H1 (cell line): ENCODE results near the gene ZDHHC24. TPM values are rescaled to one million over a fixed set of nuclear protein-coding genes. Genes with fewer than 3 reads are reported as not detected.

Source experiments
- CTCF ChIA-PET: fragments of 300-600 bp; sonication (Branson Sonifier 250); formaldehyde crosslinking; loops from one replicate; lab custom pipeline; 2021; ENCODE audit not compliant: partially characterized antibody; lab: Charles Lee
- POLR2A ChIA-PET: fragments of 300-600 bp; sonication (Branson Sonifier 250); formaldehyde crosslinking; loops from one replicate; lab custom pipeline; 2021; ENCODE audit warnings: inconsistent platforms; ENCODE audit not compliant: partially characterized antibody; lab: Charles Lee
- DNase-seq, 2 experiments: peaks; one replicate each; pipeline versions ENCODE4 v3.0.0 to v3.0.0-alpha.2; 2010 to 2022; ENCODE audit warnings: low spot score in 2 of 2, low read depth in 1 of 2, mixed read lengths in 1 of 2
- FAIRE-seq: peaks from 2 replicates; lab custom pipeline; 2011; peaks lifted over from hg19 to GRCh38; lab: Jason Lieb, UNC
- H2AFZ ChIP-seq: 2 replicates; pipeline ENCODE4 v1.8.1; 2012; ENCODE audit warnings: low read length, inconsistent platforms
- H2AK5ac ChIP-seq: 2 replicates; pipeline ENCODE4 v1.6.1; 2013; ENCODE audit warnings: low read depth, low read length
- H2BK120ac ChIP-seq: replicated peaks from 2 replicates; pipeline ENCODE3; 2013; ENCODE audit warnings: low read depth, low read length, inconsistent platforms
- H2BK12ac ChIP-seq: 2 replicates; pipeline ENCODE4 v1.6.1; 2013; ENCODE audit warnings: low read depth, low read length
- H2BK15ac ChIP-seq: 2 replicates; pipeline ENCODE4 v1.6.1; 2013; ENCODE audit warnings: low read length
- H2BK20ac ChIP-seq: 2 replicates; pipeline ENCODE4 v1.6.1; 2013; ENCODE audit warnings: low read length
- H2BK5ac ChIP-seq: 2 replicates; pipeline ENCODE4 v1.6.1; 2013; ENCODE audit warnings: low read depth, low read length
- H3K14ac ChIP-seq: 2 replicates; pipeline ENCODE4 v1.6.1; 2013; ENCODE audit warnings: inconsistent platforms; ENCODE audit not compliant: insufficient read length
- H3K18ac ChIP-seq: 2 replicates; pipeline ENCODE4 v1.6.1; 2013; ENCODE audit warnings: low read length; ENCODE audit errors: extremely low read depth
- H3K23ac ChIP-seq: 2 replicates; pipeline ENCODE4 v1.6.1; 2013; ENCODE audit warnings: inconsistent platforms; ENCODE audit not compliant: insufficient read length
- H3K23me2 ChIP-seq: 2 replicates; pipeline ENCODE4 v1.6.1; 2013; ENCODE audit warnings: low read depth, low read length
- H3K27ac ChIP-seq: 2 replicates; pipeline ENCODE4 v1.6.1; 2011; ENCODE audit warnings: low read depth, low read length, inconsistent platforms
- H3K27me3 ChIP-seq, 4 experiments: replicated peaks in 1 of 4; 1 replicate in 1 of 4; 2 replicates in 3 of 4; pipeline versions ENCODE4 v1.6.1 to v1.8.1; 2011 to 2013; ENCODE audit warnings: low read length in 3 of 4, mild to moderate bottlenecking in 3 of 4, inconsistent platforms in 2 of 4, mixed read lengths in 2 of 4, moderate library complexity in 1 of 4; ENCODE audit not compliant: control insufficient read depth in 3 of 4, insufficient read depth in 3 of 4; ENCODE audit errors: extremely low read depth in 1 of 4
- H3K36me3 ChIP-seq, 4 experiments: 2 replicates each; pipeline versions ENCODE4 v1.6.1 to v1.8.1; 2011 to 2013; ENCODE audit warnings: mild to moderate bottlenecking in 4 of 4, low read length in 3 of 4, moderate library complexity in 2 of 4, control low read depth in 1 of 4, inconsistent platforms in 1 of 4; ENCODE audit not compliant: insufficient read depth in 4 of 4, control insufficient read depth in 2 of 4
- H3K4ac ChIP-seq: replicated peaks from 2 replicates; pipeline ENCODE3; 2013; ENCODE audit warnings: low read length, low read depth, mixed read lengths, inconsistent platforms; ENCODE audit not compliant: insufficient read length
- H3K4me1 ChIP-seq, 4 experiments: replicated peaks in 1 of 4; 1 replicate in 1 of 4; 2 replicates in 3 of 4; pipeline versions ENCODE4 v1.6.1 to v1.8.1; 2011 to 2013; ENCODE audit warnings: low read length in 3 of 4, inconsistent platforms in 2 of 4, mixed read lengths in 1 of 4; ENCODE audit not compliant: insufficient read depth in 4 of 4, control insufficient read depth in 3 of 4
- H3K4me2 ChIP-seq, 2 experiments: 2 replicates each; pipeline versions ENCODE4 v1.6.1 to v1.8.1; 2011 to 2013; ENCODE audit warnings: low read depth in 2 of 2, low read length in 2 of 2, control low read depth in 1 of 2, inconsistent platforms in 1 of 2, mild to moderate bottlenecking in 1 of 2; ENCODE audit not compliant: insufficient read depth in 1 of 2
- H3K4me3 ChIP-seq, 4 experiments: fragments of 200-600, 300-600 bp in 1 of 4; sonication (generic), shearing (Covaris generic), sonication (Bioruptor Twin) in 1 of 4; 2 replicates each; pipeline versions ENCODE4 v1.5.1 to v1.8.1; 2011 to 2016; ENCODE audit warnings: low read length in 4 of 4, low read depth in 3 of 4, control low read depth in 2 of 4, inconsistent platforms in 2 of 4, mild to moderate bottlenecking in 2 of 4, mixed read lengths in 1 of 4, moderate library complexity in 1 of 4; ENCODE audit not compliant: insufficient read depth in 2 of 4; ENCODE audit errors: extremely low read depth in 1 of 4
- H3K56ac ChIP-seq: replicated peaks from 2 replicates; pipeline ENCODE3; 2013; ENCODE audit warnings: low read depth, mild to moderate bottlenecking, mixed read lengths, low read length, inconsistent platforms; ENCODE audit not compliant: insufficient read length
- H3K79me1 ChIP-seq: 2 replicates; pipeline ENCODE4 v1.6.1; 2013; ENCODE audit warnings: low read depth, low read length, control low read depth
- H3K79me2 ChIP-seq, 2 experiments: 2 replicates each; pipeline versions ENCODE4 v1.6.1 to v1.8.1; 2012 to 2013; ENCODE audit warnings: low read length in 2 of 2, mild to moderate bottlenecking in 2 of 2, inconsistent platforms in 1 of 2; ENCODE audit not compliant: insufficient read depth in 2 of 2, control insufficient read depth in 1 of 2
- H3K9ac ChIP-seq, 4 experiments: replicated peaks in 1 of 4; 1 replicate in 1 of 4; 2 replicates in 3 of 4; pipeline versions ENCODE4 v1.6.1 to v1.8.1; 2011 to 2013; ENCODE audit warnings: low read depth in 3 of 4, low read length in 3 of 4, control low read depth in 2 of 4, mild to moderate bottlenecking in 2 of 4, moderate library complexity in 2 of 4, inconsistent platforms in 1 of 4; ENCODE audit errors: extremely low read depth in 1 of 4
- H3K9me3 ChIP-seq, 2 experiments: 2 replicates each; pipeline versions ENCODE4 v1.6.1 to v1.8.1; 2012 to 2013; ENCODE audit warnings: mild to moderate bottlenecking in 2 of 2, moderate library complexity in 2 of 2, control low read depth in 1 of 2, inconsistent platforms in 1 of 2, low read depth in 1 of 2, low read length in 1 of 2, mixed read lengths in 1 of 2; ENCODE audit not compliant: insufficient read depth in 2 of 2
- H4K20me1 ChIP-seq, 2 experiments: replicated peaks in 1 of 2; 2 replicates each; pipeline versions ENCODE3 to v1.8.1; 2011 to 2013; ENCODE audit warnings: inconsistent platforms in 2 of 2, low read length in 2 of 2, mild to moderate bottlenecking in 1 of 2; ENCODE audit not compliant: insufficient read depth in 2 of 2, control insufficient read depth in 1 of 2
- H4K5ac ChIP-seq: 2 replicates; pipeline ENCODE4 v1.6.1; 2013; ENCODE audit warnings: low read length, low read depth, mixed read lengths, inconsistent platforms; ENCODE audit not compliant: insufficient read length
- H4K8ac ChIP-seq: 2 replicates; pipeline ENCODE4 v1.8.0; 2013; ENCODE audit warnings: mild to moderate bottlenecking, moderate library complexity, low read length, inconsistent platforms; ENCODE audit not compliant: insufficient read depth; ENCODE audit errors: extremely low read depth
- H4K91ac ChIP-seq: replicated peaks from 2 replicates; pipeline ENCODE3; 2013; ENCODE audit warnings: low read length, mixed read lengths, inconsistent platforms; ENCODE audit not compliant: insufficient read length
- CREB1 ChIP-seq: IDR thresholded peaks from 2 replicates; pipeline ENCODE4 v1.6.1; 2012; ENCODE audit warnings: inconsistent platforms
- CTBP2 ChIP-seq: IDR thresholded peaks from 2 replicates; pipeline ENCODE4 v1.7.0; 2011; ENCODE audit warnings: borderline replicate concordance, mild to moderate bottlenecking, moderate library complexity, mixed read lengths, low read length; ENCODE audit not compliant: insufficient read depth, insufficient read length
- GABPA ChIP-seq: IDR thresholded peaks from 2 replicates; pipeline ENCODE4 v1.6.1; 2011; ENCODE audit warnings: mild to moderate bottlenecking, low read length, moderate library complexity, borderline replicate concordance; ENCODE audit not compliant: insufficient read depth
- KDM4A ChIP-seq: IDR thresholded peaks from one replicate; pipeline ENCODE4 v1.7.1; 2012; ENCODE audit warnings: low read depth, mild to moderate bottlenecking, moderate library complexity, low read length, inconsistent platforms; ENCODE audit not compliant: severe bottlenecking
- KDM5A ChIP-seq: fragments of 200-600 bp; IDR thresholded peaks from 2 replicates; pipeline ENCODE4 v1.7.1; 2012; ENCODE audit warnings: mild to moderate bottlenecking, low read length, inconsistent platforms, mixed read lengths
- PHF8 ChIP-seq: fragments of 200-600 bp; sonication (generic); conservative IDR thresholded peaks from 2 replicates; pipeline ENCODE4 v1.7.1; 2012; ENCODE audit warnings: low read depth, mild to moderate bottlenecking, inconsistent platforms, low read length, moderate library complexity
- SP1 ChIP-seq: IDR thresholded peaks from 2 replicates; pipeline ENCODE4 v1.6.1; 2011; ENCODE audit warnings: low read depth, low read length
- SRF ChIP-seq: IDR thresholded peaks from 2 replicates; pipeline ENCODE4 v1.6.1; 2011; ENCODE audit warnings: mild to moderate bottlenecking, low read depth, low read length, moderate library complexity
- TBP ChIP-seq: IDR thresholded peaks from 2 replicates; pipeline ENCODE4 v1.6.1; 2011; ENCODE audit warnings: low read depth, low read length, improper control_type of control experiment
- YY1 ChIP-seq: IDR thresholded peaks from 2 replicates; pipeline ENCODE4 v1.6.1; 2011; ENCODE audit warnings: low read depth, mild to moderate bottlenecking, low read length
- WGBS, 2 experiments: shearing (Covaris generic) in 1 of 2; methylation state at CpG; one replicate each; pipeline versions ENCODE4 v1.1.6 to v1.1.7; 2013 to 2015; ENCODE audit warnings: low lambda C conversion rate in 2 of 2, mixed read lengths in 2 of 2, inconsistent platforms in 1 of 2, low coverage in 1 of 2, missing lambda C conversion rate in 1 of 2; ENCODE audit not compliant: insufficient replicate concordance in 2 of 2, insufficient coverage in 1 of 2, insufficient read length in 1 of 2; ENCODE audit errors: extremely low coverage in 1 of 2, missing lambda C conversion rate in 1 of 2; 5-methylcytosine and 5-hydroxymethylcytosine counted together
- polyA plus RNA-seq, 7 experiments: library from polyadenylated mRNA; depleted of rRNA in 3 of 7; stranded (reverse) in 5 of 7; unstranded in 2 of 7; fragments of >200 nt in 5 of 7; fragments of 200-250 nt in 2 of 7; gene quantifications; 1 replicate in 5 of 7; 2 replicates in 1 of 7; 4 replicates in 1 of 7; pipeline versions ENCODE4 v1.2.1 to v1.2.3, GENCODE V29; 2011 to 2013; ENCODE audit warnings: missing spikeins in 2 of 7, mixed read lengths in 2 of 7
- total RNA-seq: library from RNA; stranded (reverse); fragmentation: NEBNext Ultra II Directional; extraction: Animal tissue kit (Norgen Biotek cat#: 25700); gene quantifications from 2 replicates; pipeline ENCODE4 v1.2.1, GENCODE V29; 2021
- TF ChIP-seq, protein P1 (sequence below): IDR thresholded peaks from 2 replicates; pipeline ENCODE4 v1.6.1; 2012; ENCODE audit warnings: low read length, inconsistent platforms

ZDHHC24 gene
- total and polyA plus RNA-seq, 2 of the 8 experiments (the other 6 are each of a cell fraction or from before 2014, with no cell fraction given): 8.4 to 9.7 TPM

DNA sequence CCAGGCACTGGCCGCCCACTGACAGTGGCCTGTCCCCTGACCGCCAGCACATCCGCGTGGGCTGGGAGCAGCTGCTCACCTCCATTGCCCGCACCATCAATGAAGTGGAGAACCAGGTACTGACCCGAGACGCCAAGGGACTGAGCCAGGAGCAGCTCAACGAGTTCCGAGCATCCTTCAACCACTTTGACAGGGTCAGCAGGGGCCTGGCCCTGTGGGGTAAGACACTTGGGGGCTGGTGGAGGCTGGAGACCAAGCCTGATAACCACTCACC, 16.1 kb upstream of the ZDHHC24 start:
- H2AK5ac ChIP-seq: no peak overlapping the region
- TF ChIP-seq CREB1 (no peak), CTBP2 (no peak), PHF8 (no peak), KDM5A (no peak), SP1 (no peak), TBP (no peak), KDM4A (no peak), YY1 (no peak), SRF (no peak), GABPA (no peak)
- TF ChIP-seq, protein P1, sequence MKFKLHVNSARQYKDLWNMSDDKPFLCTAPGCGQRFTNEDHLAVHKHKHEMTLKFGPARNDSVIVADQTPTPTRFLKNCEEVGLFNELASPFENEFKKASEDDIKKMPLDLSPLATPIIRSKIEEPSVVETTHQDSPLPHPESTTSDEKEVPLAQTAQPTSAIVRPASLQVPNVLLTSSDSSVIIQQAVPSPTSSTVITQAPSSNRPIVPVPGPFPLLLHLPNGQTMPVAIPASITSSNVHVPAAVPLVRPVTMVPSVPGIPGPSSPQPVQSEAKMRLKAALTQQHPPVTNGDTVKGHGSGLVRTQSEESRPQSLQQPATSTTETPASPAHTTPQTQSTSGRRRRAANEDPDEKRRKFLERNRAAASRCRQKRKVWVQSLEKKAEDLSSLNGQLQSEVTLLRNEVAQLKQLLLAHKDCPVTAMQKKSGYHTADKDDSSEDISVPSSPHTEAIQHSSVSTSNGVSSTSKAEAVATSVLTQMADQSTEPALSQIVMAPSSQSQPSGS: no peak

More for the DNA sequence above, 16.1 kb upstream of the ZDHHC24 start:
- Histone ChIP-seq H3K36me3 (peaks cover 18 to 51% (median 44%) of the 10 kb centered on the region in 4 experiments), H3K18ac (no peak overlapping the region), H4K5ac (no peak overlapping the region), H2BK120ac (no peak overlapping the region), H2AFZ (no peak overlapping the region), H3K14ac (no peak overlapping the region), H3K4ac (no peak overlapping the region), H3K23ac (no peak overlapping the region), H3K4me1 (peaks cover 0 to 2% (median 0%) of the 10 kb centered on the region in 4 experiments; a peak in 1 of 7 replicates), H3K27ac (no peak overlapping the region), H3K79me2 (no peaks in the 10 kb centered on the region), H3K9me3 (no peaks in the 10 kb centered on the region), H4K91ac (no peak overlapping the region), H2BK5ac (no peak overlapping the region), H3K79me1 (no peaks in the 10 kb centered on the region), H3K56ac (no peak overlapping the region), H4K8ac (no peak overlapping the region), H2BK15ac (no peak overlapping the region), H3K9ac (no peak overlapping the region), H4K20me1 (peaks cover 0 to 2% of the 10 kb centered on the region in 2 experiments), H3K4me3 (no peak overlapping the region), H2BK12ac (no peak overlapping the region), H3K27me3 (no peaks in the 10 kb centered on the region), H2BK20ac (no peak overlapping the region), H3K23me2 (no peaks in the 10 kb centered on the region), H3K4me2 (no peak overlapping the region)
- DNase-seq: no peak
- POLR2A ChIA-PET: interaction anchor here (1.0 to 7.4 kb wide), 9 partner anchors 9 to 116 kb away, joined by 3 to 54 read pairs (median 3); partner anchors contain the start of genes ACTN3, DPP3, RBM14 and RBM4B
- WGBS, 2 experiments: 92% methylated on average over 9 of the region's 9 CpGs; no CpG with 5 or more reads in 1 of the 2 experiments
- CTCF ChIA-PET: interaction anchor here (0.6 to 3.5 kb wide), 11 partner anchors 8 to 277 kb away, joined by 3 to 12 read pairs (median 3); partner anchors contain the start of genes ACTN3, RBM4B and ZDHHC24
- FAIRE-seq: no peak
